K562 (cell line): Measurements from ENCODE around the gene PLEKHF1. TPM values are rescaled to one million over a fixed set of nuclear protein-coding genes. Genes with fewer than 3 reads are reported as not detected.
A peak's percentile ranks its signal among the peaks of the same experiment; 100 is the strongest.

Experiments
- ATAC-seq: fragments of 200-7000 bp; cut with Tn5 transposase; 3 replicates; pipeline ENCODE4 v1.9.1; 2020; ENCODE audit warnings: moderate library complexity
- BruUV-seq: library from RNA; stranded (reverse); fragments of 400-500 nt; replicated peaks from 2 replicates; lab custom pipeline; 2021; lab: Mats Ljungman, UMichigan
- CTCF ChIA-PET: fragments of 300-600 bp; formaldehyde crosslinking; extraction: SDS; loops from one replicate; lab custom pipeline; 2021; ENCODE audit warnings: low intra/inter-chr PET ratio; lab: Yijun Ruan, JAX
- POLR2A ChIA-PET: fragments of 300-600, 350-650 bp; sonication (Branson Sonifier 250); formaldehyde crosslinking; extraction: SDS; loops from one replicate; lab custom pipeline; 2021; ENCODE audit warnings: antibody characterized with exemption, inconsistent platforms; lab: Yijun Ruan, JAX
- DNase-seq, 4 experiments: peaks; one replicate each; pipeline versions ENCODE4 v3.0.0 to v3.0.0-alpha.2; 2011 to 2018; ENCODE audit warnings: low spot score in 3 of 4, mixed read lengths in 3 of 4; ENCODE audit errors: extremely low read depth in 1 of 4
- FAIRE-seq: peaks from 2 replicates; lab custom pipeline; 2011; peaks lifted over from hg19 to GRCh38; lab: Jason Lieb, UNC
- H2AFZ ChIP-seq: 2 replicates; pipeline ENCODE4 v1.6.0; 2011; ENCODE audit warnings: low read depth, low read length, control low read depth, inconsistent platforms
- H3K27ac ChIP-seq: fragments of 200-600 bp; 3 replicates; pipeline ENCODE4 v1.8.0; 2011; ENCODE audit warnings: low read depth, mild to moderate bottlenecking, control low read depth, inconsistent platforms, low read length, moderate library complexity, mixed read lengths; ENCODE audit errors: extremely low read depth
- H3K27me3 ChIP-seq, 2 experiments: fragments of 300-600 bp in 1 of 2; 2 replicates in 1 of 2; 3 replicates in 1 of 2; pipeline versions ENCODE4 v1.6.0 to v1.8.0; 2011; ENCODE audit warnings: inconsistent platforms in 2 of 2, low read length in 2 of 2, mild to moderate bottlenecking in 1 of 2, mixed read lengths in 1 of 2, moderate library complexity in 1 of 2; ENCODE audit not compliant: control insufficient read depth in 2 of 2, insufficient read depth in 2 of 2
- H3K36me3 ChIP-seq: fragments of 300-600 bp; 3 replicates; pipeline ENCODE4 v1.8.0; 2011; ENCODE audit warnings: mild to moderate bottlenecking, low read length, inconsistent platforms; ENCODE audit not compliant: control insufficient read depth, insufficient read depth
- H3K4me1 ChIP-seq, 2 experiments: fragments of 200-600 bp in 1 of 2; replicated peaks in 1 of 2; 2 replicates in 1 of 2; 3 replicates in 1 of 2; pipeline versions ENCODE4 v1.5.1 to v1.8.0; 2011; ENCODE audit warnings: inconsistent platforms in 2 of 2, low read length in 2 of 2, mild to moderate bottlenecking in 1 of 2, mixed read lengths in 1 of 2, moderate library complexity in 1 of 2; ENCODE audit not compliant: control insufficient read depth in 2 of 2, insufficient read depth in 2 of 2
- H3K4me2 ChIP-seq: 2 replicates; pipeline ENCODE4 v1.6.1; 2011; ENCODE audit warnings: low read length, control low read depth, inconsistent platforms, mixed read lengths; ENCODE audit not compliant: insufficient read depth
- H3K4me3 ChIP-seq: fragments of 200-600 bp; sonication (generic), shearing (Covaris generic); 2 replicates; pipeline ENCODE4 v1.5.1; 2016; ENCODE audit warnings: control low read depth, inconsistent platforms
- H3K79me2 ChIP-seq: fragments of 200-600 bp; 3 replicates; pipeline ENCODE4 v1.8.0; 2011; ENCODE audit warnings: low read length, inconsistent platforms; ENCODE audit not compliant: control insufficient read depth, insufficient read depth
- H3K9ac ChIP-seq, 2 experiments: 2 replicates each; pipeline versions ENCODE4 v1.6.0 to v1.6.1; 2011; ENCODE audit warnings: low read depth in 2 of 2, low read length in 2 of 2, control low read depth in 1 of 2, inconsistent platforms in 1 of 2, mild to moderate bottlenecking in 1 of 2, mixed read lengths in 1 of 2; ENCODE audit not compliant: insufficient read depth in 1 of 2
- H3K9me1 ChIP-seq: one replicate; pipeline ENCODE4 v1.6.0; 2011; ENCODE audit warnings: inconsistent platforms, mild to moderate bottlenecking, low read length, moderate library complexity; ENCODE audit not compliant: control insufficient read depth, insufficient read depth
- H3K9me3 ChIP-seq: replicated peaks from 2 replicates; pipeline ENCODE4 v1.5.1; 2011; ENCODE audit warnings: low read depth, low read length, inconsistent platforms; ENCODE audit not compliant: control insufficient read depth, insufficient read depth
- H4K20me1 ChIP-seq: replicated peaks from 2 replicates; pipeline ENCODE4 v1.6.1; 2011; ENCODE audit warnings: low read length, inconsistent platforms, mixed read lengths; ENCODE audit not compliant: control insufficient read depth, insufficient read depth
- ELK3 ChIP-seq: fragments of 450-650 bp; formaldehyde crosslinking; IDR thresholded peaks from 2 replicates; pipeline ENCODE4 v1.4.0; 2020; ENCODE audit warnings: mild to moderate bottlenecking
- EP400 ChIP-seq: fragments of 450-650 bp; IDR thresholded peaks from 2 replicates; pipeline ENCODE4 v1.6.1; 2017; ENCODE audit warnings: antibody characterized with exemption, mild to moderate bottlenecking, moderate library complexity
- GATAD2A ChIP-seq: fragments of 450-650 bp; IDR thresholded peaks from 2 replicates; pipeline ENCODE4 v1.6.1; 2017
- NFIC ChIP-seq: fragments of 450-650 bp; IDR thresholded peaks from 2 replicates; pipeline ENCODE4 v1.6.1; 2017; ENCODE audit warnings: mild to moderate bottlenecking, inconsistent platforms
- POLR2B ChIP-seq: fragments of 450-650 bp; IDR thresholded peaks from 2 replicates; pipeline ENCODE4 v1.6.1; 2018; ENCODE audit warnings: low read depth; ENCODE audit not compliant: partially characterized antibody
- POLR2H ChIP-seq: IDR thresholded peaks from 2 replicates; pipeline ENCODE4 v1.6.1; 2016; ENCODE audit warnings: missing genetic modification characterization, low read depth, mild to moderate bottlenecking, control low read depth, missing compliant biosample characterization, moderate library complexity
- RBFOX2 ChIP-seq: fragments of 200-400 bp; formaldehyde crosslinking; IDR thresholded peaks from 2 replicates; pipeline ENCODE4 v1.6.1; 2017; ENCODE audit warnings: low read depth, mild to moderate bottlenecking, low read length, moderate library complexity
- SIRT6 ChIP-seq: IDR thresholded peaks from one replicate; pipeline ENCODE4 v1.6.1; 2012; ENCODE audit warnings: low read depth, mild to moderate bottlenecking, control low read depth, inconsistent platforms, low read length, moderate library complexity
- WGBS: fragments of 100-300 bp; shearing (Covaris generic); methylation state at CpG from one replicate; pipeline ENCODE4 v1.1.6; 2016; ENCODE audit warnings: low coverage, mixed read lengths; ENCODE audit not compliant: insufficient coverage; ENCODE audit errors: missing lambda C conversion rate; 5-methylcytosine and 5-hydroxymethylcytosine counted together
- in situ Hi-C: fragments of 300-500 bp; cut with MboI; formaldehyde crosslinking; loops from 4 replicates; pipeline ENCODE4 v1.15.0; 2018; ENCODE audit warnings: inconsistent platforms, mixed read lengths
- intact Hi-C: fragments of 100-400 bp; cut with micrococcal nuclease; formaldehyde crosslinking; loops from 2 replicates; pipeline ENCODE4 v1.14.2; 2022
- polyA plus RNA-seq, 8 experiments: library from polyadenylated mRNA; depleted of rRNA in 4 of 8; stranded (reverse) in 5 of 8; unstranded in 3 of 8; fragments of >200 nt; fragmentation: Nextera tagmentation in 2 of 8; fragmentation: Illumina TruSeq in 1 of 8; extraction: Ambion mirVana in 2 of 8; extraction: Trizol in 1 of 8; gene quantifications; 2 replicates each; pipeline versions ENCODE4 v1.2.1 to v1.2.3, GENCODE V29; 2011 to 2014; ENCODE audit warnings: inconsistent platforms in 1 of 8, missing spikeins in 1 of 8
- total RNA-seq, 7 experiments: library from RNA; depleted of rRNA in 6 of 7; stranded (reverse); fragments of >200 nt in 6 of 7; fragmentation: Illumina TruSeq in 2 of 7; extraction: Trizol in 2 of 7; gene quantifications; 2 replicates each; pipeline versions ENCODE4 v1.2.1 to v1.2.3, GENCODE V29; 2011 to 2021; ENCODE audit warnings: low replicate concordance in 1 of 7

The PLEKHF1 gene
- total and polyA plus RNA-seq, 9 of the 15 experiments (the other 6 are each of a cell fraction or from before 2014, with no cell fraction given), result 0.07 to 13.4 (median 3.9) TPM; not detected in 1

- H3K36me3 ChIP-seq, result peaks cover 11% of the 10 kb centered on the region; the same call in 2 of the 3 replicates
- H3K4me2 ChIP-seq, result no peak overlapping the region
- 76% methylated on average over 5 of the region's 7 CpGs for WGBS
- H3K4me3 ChIP-seq, result no peak overlapping the region
- H2AFZ ChIP-seq, result no peak overlapping the region
- FAIRE-seq (no peak), DNase-seq (peak in 1 of 4 experiments; percentile 2), ATAC-seq (no peak)
- no peaks in the 10 kb centered on the region for H3K9me3 ChIP-seq
- no peaks in the 10 kb centered on the region for H3K27me3 ChIP-seq
- no TSS peak for BruUV-seq
- H3K9me1 ChIP-seq, result no peaks in the 10 kb centered on the region
- intact Hi-C loops, result no loop called here
- no peak overlapping the region for H3K27ac ChIP-seq
- CTCF ChIA-PET, result no interaction called here
- peaks cover 68% of the 10 kb centered on the region for H3K79me2 ChIP-seq
- H3K4me1 ChIP-seq, result peaks cover 44 to 74% of the 10 kb centered on the region in 2 experiments
- in situ Hi-C loops, result no loop called here
- TF ChIP-seq GATAD2A (no peak), SIRT6 (no peak), EP400 (no peak), ELK3 (CRISPR knock-in tag) (no peak), POLR2H (tag) (no peak), NFIC (0 out of 2 replicates have a peak, but pooled peaks have one; percentile 29), RBFOX2 (peak; percentile 25; the same call in 1 of the 2 replicates), POLR2B (no peak)
- POLR2A ChIA-PET, result interaction anchor here (0.8 to 1.4 kb wide), 2 partner anchors 36 to 37 kb away, joined by 3 read pairs; no protein-coding TSS in a partner anchor
- peak overlapping the region in 1 of 2 experiments; percentile 23; a peak in 1 of 4 replicates for H3K9ac ChIP-seq
- H4K20me1 ChIP-seq, result peaks cover 4% of the 10 kb centered on the region; the same call in 1 of the 2 replicates
These were observed 2.7 kb downstream of the PLEKHF1 start for GRCh38 chr19:29667901-29668341.
